Vagina (tissue), 2 donors: ENCODE data around the gene SMPD3. TPM values are rescaled to one million over a fixed set of nuclear protein-coding genes. Genes with fewer than 3 reads are reported as not detected.

Source experiments
- DNase-seq, 2 donors: peaks; one replicate each; pipeline ENCODE4 v3.0.0-alpha.2; 2017; ENCODE audit errors: extremely low spot score in 2 of 2
- H3K27ac ChIP-seq: fragments of 200-600 bp; sonication (generic); one replicate; pipeline ENCODE4 v1.5.1; 2019
- H3K27me3 ChIP-seq: fragments of 200-600 bp; sonication (generic); one replicate; pipeline ENCODE4 v1.5.1; 2019
- H3K36me3 ChIP-seq, 2 donors: fragments of 200-600 bp; sonication (generic); one replicate each; pipeline ENCODE4 v1.5.1; 2017 to 2019
- H3K4me1 ChIP-seq: fragments of 200-600 bp; sonication (generic); one replicate; pipeline ENCODE4 v1.5.1; 2019
- H3K4me3 ChIP-seq, 2 donors: fragments of 200-600 bp; sonication (generic); 1 replicate in 1 of 2; 2 replicates in 1 of 2; pipeline ENCODE4 v1.5.1; 2016 to 2019
- H3K9me3 ChIP-seq: fragments of 200-600 bp; sonication (generic); one replicate; pipeline ENCODE4 v1.5.1; 2019
- CTCF ChIP-seq, 3 experiments: fragments of 450-650 bp in 2 of 3; fragments of 200-600 bp in 1 of 3; sonication (generic) in 1 of 3; IDR thresholded peaks; one replicate each; pipeline ENCODE4 v1.5.1; 2017 to 2019; ENCODE audit warnings: antibody characterized with exemption in 3 of 3, mild to moderate bottlenecking in 2 of 3, moderate library complexity in 2 of 3
- POLR2A ChIP-seq, 2 donors: fragments of 450-650 bp; IDR thresholded peaks; one replicate each; pipeline ENCODE4 v1.6.1; 2017; ENCODE audit warnings: antibody characterized with exemption in 2 of 2, mild to moderate bottlenecking in 2 of 2, moderate library complexity in 2 of 2
- POLR2AphosphoS5 ChIP-seq, 2 donors: sonication (generic); formaldehyde crosslinking; IDR thresholded peaks; one replicate each; pipeline ENCODE4 v1.9.0; 2017; ENCODE audit warnings: antibody characterized with exemption in 2 of 2, mild to moderate bottlenecking in 2 of 2, low read depth in 1 of 2; ENCODE audit not compliant: insufficient read depth in 1 of 2
- intact Hi-C: fragments of 100-400 bp; cut with DNase I; formaldehyde crosslinking; loops from one replicate; pipeline ENCODE4 v1.15.1; 2023
- total RNA-seq: library from RNA; depleted of rRNA; stranded (reverse); fragments of >200 nt; gene quantifications from one replicate; pipeline ENCODE4 v1.2.3, GENCODE V29; 2016

Gene SMPD3
- total RNA-seq, 1 donor from 2014 or later: 3.4 TPM

- TF ChIP-seq POLR2AphosphoS5 (IDR thresholded peaks at IDR 0.05; ENCODE audit: insufficient read depth in 1 of 2, low read depth in 1 of 2) (no peak), CTCF (IDR thresholded peaks at IDR 0.05) (no peak), POLR2A (IDR thresholded peaks at IDR 0.05) (no peak)
- no peaks in the 10 kb centered on the region for H3K27me3 ChIP-seq
- no peaks in the 10 kb centered on the region for H3K36me3 ChIP-seq
- H3K9me3 ChIP-seq: no peaks in the 10 kb centered on the region
- no peak overlapping the region for H3K27ac ChIP-seq
- DNase-seq: no peak
- H3K4me3 ChIP-seq: no peak overlapping the region
- intact Hi-C loops: no loop called here
- peaks cover 8% of the 10 kb centered on the region for H3K4me1 ChIP-seq
Observed at GRCh38 chr16:68403704-68404103, 44.6 kb downstream of the SMPD3 start.

- Histone ChIP-seq H3K27ac (no peak overlapping the region), H3K4me3 (no peak overlapping the region), H3K4me1 (peaks cover 8% of the 10 kb centered on the region), H3K36me3 (no peaks in the 10 kb centered on the region), H3K9me3 (no peaks in the 10 kb centered on the region), H3K27me3 (no peaks in the 10 kb centered on the region)
- intact Hi-C loops: no loop called here
- no peak for DNase-seq
- no peak for TF ChIP-seq POLR2AphosphoS5 (IDR thresholded peaks at IDR 0.05; ENCODE audit: insufficient read depth in 1 of 2, low read depth in 1 of 2)
- no peak for TF ChIP-seq CTCF (IDR thresholded peaks at IDR 0.05)
- TF ChIP-seq POLR2A (IDR thresholded peaks at IDR 0.05): no peak
Observed at GRCh38 chr16:68403177-68403576, 45.1 kb downstream of the SMPD3 start.

GRCh38 chr16:68402748-68403040 is 45.6 kb downstream of the SMPD3 start:
- H3K27ac ChIP-seq: no peak overlapping the region
- TF ChIP-seq POLR2AphosphoS5 (IDR thresholded peaks at IDR 0.05; ENCODE audit: insufficient read depth in 1 of 2, low read depth in 1 of 2): no peak
- TF ChIP-seq CTCF (IDR thresholded peaks at IDR 0.05): no peak
- TF ChIP-seq POLR2A (IDR thresholded peaks at IDR 0.05): no peak
- H3K36me3 ChIP-seq: no peaks in the 10 kb centered on the region
- DNase-seq: no peak
- peaks cover 8% of the 10 kb centered on the region for H3K4me1 ChIP-seq
- intact Hi-C loops: no loop called here
- no peak overlapping the region for H3K4me3 ChIP-seq
- no peaks in the 10 kb centered on the region for H3K27me3 ChIP-seq
- no peaks in the 10 kb centered on the region for H3K9me3 ChIP-seq

GRCh38 chr16:68401871-68402747 is 46.2 kb downstream of the SMPD3 start:
- no peak overlapping the region for H3K4me3 ChIP-seq
- no peaks in the 10 kb centered on the region for H3K27me3 ChIP-seq
- DNase-seq: no peak
- H3K9me3 ChIP-seq: no peaks in the 10 kb centered on the region
- H3K36me3 ChIP-seq: no peaks in the 10 kb centered on the region
- peaks cover 8% of the 10 kb centered on the region for H3K4me1 ChIP-seq
- no peak overlapping the region for H3K27ac ChIP-seq
- intact Hi-C loops: no loop called here
- TF ChIP-seq POLR2AphosphoS5 (IDR thresholded peaks at IDR 0.05; ENCODE audit: insufficient read depth in 1 of 2, low read depth in 1 of 2): no peak
- no peak for TF ChIP-seq CTCF (IDR thresholded peaks at IDR 0.05)
- TF ChIP-seq POLR2A (IDR thresholded peaks at IDR 0.05): no peak

GRCh38 chr16:68400924-68401460 is 47.3 kb downstream of the SMPD3 start:
- Histone ChIP-seq H3K36me3 (no peaks in the 10 kb centered on the region), H3K27ac (no peak overlapping the region), H3K4me3 (no peak overlapping the region), H3K27me3 (no peaks in the 10 kb centered on the region), H3K9me3 (no peaks in the 10 kb centered on the region), H3K4me1 (no peaks in the 10 kb centered on the region)
- no peak for DNase-seq
- intact Hi-C loops: no loop called here
- TF ChIP-seq CTCF (IDR thresholded peaks at IDR 0.05): no peak
- TF ChIP-seq POLR2A (IDR thresholded peaks at IDR 0.05): no peak
- no peak for TF ChIP-seq POLR2AphosphoS5 (IDR thresholded peaks at IDR 0.05; ENCODE audit: insufficient read depth in 1 of 2, low read depth in 1 of 2)
